IPS DF 6.9 (cell line): ENCODE data around the gene FLYWCH1.

Source experiments
- DNase-seq: peaks from one replicate; pipeline ENCODE4 v3.0.0-alpha.2; 2013; ENCODE audit warnings: low read depth, low spot score
- H3K27ac ChIP-seq: one replicate; pipeline ENCODE4 v1.5.1; 2013; ENCODE audit warnings: low read length, control low read depth
- H3K27me3 ChIP-seq: 2 replicates; pipeline ENCODE4 v1.6.1; 2013; ENCODE audit warnings: mild to moderate bottlenecking, low read length; ENCODE audit not compliant: control insufficient read depth, insufficient read depth
- H3K36me3 ChIP-seq: 2 replicates; pipeline ENCODE4 v1.6.1; 2013; ENCODE audit warnings: low read length; ENCODE audit not compliant: control insufficient read depth, insufficient read depth
- H3K4me1 ChIP-seq: 2 replicates; pipeline ENCODE4 v1.6.1; 2013; ENCODE audit warnings: low read length; ENCODE audit not compliant: control insufficient read depth, insufficient read depth
- H3K4me3 ChIP-seq: 2 replicates; pipeline ENCODE4 v1.5.1; 2013; ENCODE audit warnings: mild to moderate bottlenecking, low read length
- H3K9me3 ChIP-seq: 2 replicates; pipeline ENCODE4 v1.6.1; 2013; ENCODE audit warnings: low read length, inconsistent platforms; ENCODE audit not compliant: control insufficient read depth, insufficient read depth
- WGBS: extraction: QIAGEN DNeasy Blood & Tissue Kit; methylation state at CpG from one replicate; pipeline ENCODE4 v1.1.7; 2013; ENCODE audit warnings: mixed read lengths, missing lambda C conversion rate; ENCODE audit not compliant: insufficient read length, insufficient coverage; 5-methylcytosine and 5-hydroxymethylcytosine counted together

Gene FLYWCH1

DNA sequence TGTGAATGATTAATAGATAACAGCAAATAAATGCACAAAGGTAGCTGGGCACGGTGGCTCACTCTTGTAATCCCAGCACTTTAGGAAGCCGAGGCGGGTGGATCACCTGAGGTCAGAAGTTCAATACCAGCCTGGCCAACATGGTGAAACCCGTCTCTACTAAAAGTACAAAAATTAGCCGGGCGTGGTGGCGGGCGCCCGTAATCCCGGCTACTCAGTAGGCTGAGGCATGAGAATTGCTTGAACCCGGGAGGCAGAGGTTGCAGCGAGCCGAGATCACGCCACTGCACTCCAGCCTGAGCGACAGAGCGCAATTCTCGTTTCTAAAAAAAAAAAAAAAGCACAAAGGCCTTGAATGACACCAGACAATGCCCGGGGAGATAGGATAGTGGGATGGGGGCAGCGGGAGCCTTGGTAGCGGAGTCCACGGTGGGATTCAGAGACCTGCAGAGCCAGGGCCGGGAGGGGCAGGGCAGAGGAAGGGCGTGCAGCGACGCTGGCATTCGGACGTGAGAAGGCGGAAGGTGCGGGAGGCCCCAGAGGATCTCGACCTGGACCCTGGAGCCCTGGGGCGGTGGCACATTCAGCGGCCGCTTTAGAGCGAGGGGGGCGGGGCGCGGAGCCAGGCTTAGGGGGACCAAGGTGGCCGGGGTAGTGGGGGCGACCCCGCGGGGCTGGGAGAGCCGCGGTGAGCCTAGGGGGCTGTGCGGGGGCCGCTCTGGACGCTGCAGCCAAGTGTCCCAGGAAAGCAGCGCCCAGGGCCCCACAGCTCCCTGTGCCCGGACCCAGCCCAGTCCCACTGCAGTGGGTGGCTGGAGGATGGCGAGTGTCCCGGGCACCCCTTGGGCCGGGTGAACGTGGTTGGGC lies 29.7 kb upstream of the FLYWCH1 start:
- Histone ChIP-seq H3K36me3 (no peaks in the 10 kb centered on the region), H3K9me3 (no peaks in the 10 kb centered on the region), H3K4me3 (peak overlapping the region; percentile 87), H3K4me1 (0 out of 2 replicates have a peak, but pooled peaks cover 2% of the 10 kb centered on the region), H3K27ac (no peak overlapping the region), H3K27me3 (no peaks in the 10 kb centered on the region)
- no CpG with 5 or more reads among the region's 52 CpGs for WGBS
- no peak for DNase-seq

DNA sequence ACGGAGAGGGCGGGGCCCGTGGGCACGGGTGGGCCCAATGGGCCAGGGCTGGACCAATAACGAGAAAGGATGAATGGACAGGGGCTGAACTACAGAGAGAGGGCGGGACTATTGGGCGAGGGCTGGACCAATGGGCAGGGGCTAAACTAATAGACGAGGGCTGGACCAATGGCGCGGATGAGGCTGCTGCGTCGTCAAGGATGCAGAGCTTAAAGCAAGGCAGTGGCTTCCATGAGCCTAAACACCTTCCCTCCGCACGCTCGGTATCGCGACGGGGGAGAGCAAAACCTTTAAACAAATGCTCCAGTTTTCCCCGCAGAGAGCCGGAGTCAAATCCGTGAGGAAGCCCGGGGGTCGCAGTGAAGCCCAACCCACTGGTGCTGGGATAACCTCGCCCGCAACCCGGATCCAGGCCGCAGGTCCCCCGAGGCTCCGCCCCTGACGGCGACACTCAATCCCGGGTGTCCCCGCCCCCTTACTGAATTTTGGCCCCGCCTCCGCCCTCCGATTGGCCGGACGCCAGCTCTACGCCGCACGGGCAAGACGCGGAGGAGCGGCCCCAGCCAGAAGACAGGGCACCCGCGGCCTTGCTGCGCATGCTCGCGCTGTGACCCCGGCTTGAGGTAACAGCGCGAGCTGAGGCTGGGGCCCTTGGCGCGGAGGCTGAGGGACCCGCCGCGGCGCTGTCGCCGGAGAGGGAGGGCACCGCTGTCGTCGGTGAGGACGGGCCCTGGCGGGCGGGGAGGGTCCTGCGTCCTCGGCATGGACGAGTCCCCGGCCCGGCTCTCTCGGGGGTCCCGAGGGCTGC lies 28.9 kb upstream of the FLYWCH1 start, which contains the start of gene FLYWCH2:
Gene FLYWCH2, plus strand, starts transcription at position 566 of the 808 bp plus-strand sequence. CDS start 13,235 bp downstream, outside the sequence.
- Histone ChIP-seq H3K36me3 (no peaks in the 10 kb centered on the region), H3K27ac (no peak within 1 kb of the TSS), H3K4me3 (peak within 1 kb of the TSS; percentile 87), H3K4me1 (0 out of 2 replicates have a peak, but pooled peaks cover 2% of the 10 kb centered on the region), H3K9me3 (no peaks in the 10 kb centered on the region), H3K27me3 (no peaks in the 10 kb centered on the region)
- peak; percentile 92 for DNase-seq
- no CpG with 5 or more reads among the region's 73 CpGs for WGBS

DNA sequence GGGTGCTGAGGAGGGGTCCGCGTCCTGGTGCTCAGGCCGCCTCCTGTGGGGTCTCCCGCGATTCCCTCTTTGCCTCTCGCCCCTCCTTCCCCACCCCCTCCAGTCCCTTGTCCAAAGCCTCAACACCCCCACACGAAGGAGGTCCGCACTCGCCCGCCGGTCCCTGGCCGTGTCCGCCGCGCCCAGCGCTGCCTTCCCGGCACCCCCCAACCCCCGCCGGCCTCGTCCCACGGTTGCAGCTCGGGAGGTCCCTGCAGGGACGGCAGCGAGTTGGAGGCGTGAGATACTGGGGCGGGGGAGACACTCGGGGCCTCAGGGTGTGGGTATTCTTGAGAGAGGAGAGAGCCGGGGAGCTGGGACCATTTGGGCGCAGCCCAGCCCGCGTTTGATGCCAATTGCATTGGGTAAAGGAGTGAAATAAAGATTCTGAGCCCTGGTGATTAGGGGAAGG lies 28.2 kb upstream of the FLYWCH1 start:
- Histone ChIP-seq H3K4me1 (0 out of 2 replicates have a peak, but pooled peaks cover 2% of the 10 kb centered on the region), H3K27me3 (no peaks in the 10 kb centered on the region), H3K4me3 (peak overlapping the region; percentile 62; the same call in 1 of the 2 replicates), H3K27ac (no peak overlapping the region), H3K9me3 (no peaks in the 10 kb centered on the region), H3K36me3 (no peaks in the 10 kb centered on the region)
- whole genome bisulfite sequencing = no CpG with 5 or more reads among the region's 31 CpGs
- no peak for DNase-seq

DNA sequence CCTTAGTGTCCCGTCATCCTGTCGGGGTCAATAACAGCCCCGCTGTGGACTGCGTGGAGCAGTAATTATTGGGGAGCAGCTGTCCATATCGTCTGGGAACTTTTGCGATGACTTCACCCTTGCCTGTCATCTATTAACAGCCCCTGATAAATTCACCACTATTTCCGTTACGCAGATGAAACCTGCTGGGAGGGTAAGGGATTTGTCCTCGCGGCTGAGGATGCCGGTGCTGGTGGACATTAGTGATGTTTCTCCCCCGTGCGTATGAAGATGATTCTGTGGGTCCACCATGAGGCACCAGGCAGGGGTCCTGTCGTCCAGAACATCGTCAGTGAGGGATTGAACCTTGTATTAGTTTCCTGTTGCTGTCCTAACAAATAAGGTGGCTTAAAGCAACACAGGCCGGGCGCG lies 27.7 kb upstream of the FLYWCH1 start:
- H3K9me3 ChIP-seq = no peaks in the 10 kb centered on the region
- no peaks in the 10 kb centered on the region for H3K36me3 ChIP-seq
- DNase-seq = no peak
- H3K27me3 ChIP-seq = no peaks in the 10 kb centered on the region
- no CpG with 5 or more reads among the region's 18 CpGs for WGBS
- 0 out of 2 replicates have a peak, but pooled peaks cover 2% of the 10 kb centered on the region for H3K4me1 ChIP-seq
- no peak overlapping the region for H3K27ac ChIP-seq
- peak overlapping the region; percentile 62; the same call in 1 of the 2 replicates for H3K4me3 ChIP-seq

DNA sequence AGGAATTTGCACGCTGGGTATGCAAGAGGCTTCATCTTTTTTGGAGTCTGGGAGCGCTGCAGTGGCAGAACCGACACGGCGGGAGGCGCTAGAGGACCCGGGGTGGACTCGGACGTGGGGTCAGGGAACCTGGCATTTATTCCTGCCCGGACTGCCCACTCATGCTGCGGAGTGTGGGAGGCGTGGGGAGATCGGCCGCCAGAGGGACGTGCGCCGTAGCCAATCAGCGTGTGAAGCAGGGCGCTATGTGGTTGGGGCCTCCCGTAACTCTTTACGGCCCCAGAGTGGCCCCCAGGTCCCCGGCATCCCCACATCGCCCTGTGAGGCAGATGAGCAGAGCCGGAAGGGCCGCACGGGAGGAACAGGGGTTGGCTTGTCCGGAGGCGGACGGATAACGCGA lies 17.5 kb upstream of the FLYWCH1 start:
- no peak for DNase-seq
- no CpG with 5 or more reads among the region's 31 CpGs for WGBS
- no peaks in the 10 kb centered on the region for H3K36me3 ChIP-seq
- H3K4me3 ChIP-seq = no peak overlapping the region
- H3K27me3 ChIP-seq = no peaks in the 10 kb centered on the region
- 0 out of 2 replicates have a peak, but pooled peaks cover 1% of the 10 kb centered on the region for H3K4me1 ChIP-seq
- no peaks in the 10 kb centered on the region for H3K9me3 ChIP-seq
- no peak overlapping the region for H3K27ac ChIP-seq

DNA sequence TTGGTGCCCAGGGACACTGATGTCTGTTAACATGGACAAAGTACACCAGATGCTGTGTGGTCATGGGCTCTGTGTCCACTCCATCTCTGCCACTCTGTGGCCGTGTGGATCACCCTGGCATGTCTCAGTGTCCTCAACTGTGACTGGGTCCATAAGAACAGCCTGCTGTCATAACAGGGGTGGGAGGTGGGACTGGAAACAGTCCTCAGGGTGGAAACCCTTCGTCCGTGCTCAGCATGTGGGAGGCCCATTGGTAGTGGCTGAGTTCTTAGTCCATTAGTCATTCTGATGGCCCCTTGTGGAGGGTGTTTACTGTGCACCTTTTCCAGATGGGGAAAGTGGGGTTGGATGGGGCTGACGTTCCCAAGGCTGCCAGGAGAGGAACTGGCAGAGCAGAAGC lies 15.9 kb upstream of the FLYWCH1 start:
- no peaks in the 10 kb centered on the region for H3K9me3 ChIP-seq
- no peak for DNase-seq
- H3K27ac ChIP-seq = no peak overlapping the region

DNA sequence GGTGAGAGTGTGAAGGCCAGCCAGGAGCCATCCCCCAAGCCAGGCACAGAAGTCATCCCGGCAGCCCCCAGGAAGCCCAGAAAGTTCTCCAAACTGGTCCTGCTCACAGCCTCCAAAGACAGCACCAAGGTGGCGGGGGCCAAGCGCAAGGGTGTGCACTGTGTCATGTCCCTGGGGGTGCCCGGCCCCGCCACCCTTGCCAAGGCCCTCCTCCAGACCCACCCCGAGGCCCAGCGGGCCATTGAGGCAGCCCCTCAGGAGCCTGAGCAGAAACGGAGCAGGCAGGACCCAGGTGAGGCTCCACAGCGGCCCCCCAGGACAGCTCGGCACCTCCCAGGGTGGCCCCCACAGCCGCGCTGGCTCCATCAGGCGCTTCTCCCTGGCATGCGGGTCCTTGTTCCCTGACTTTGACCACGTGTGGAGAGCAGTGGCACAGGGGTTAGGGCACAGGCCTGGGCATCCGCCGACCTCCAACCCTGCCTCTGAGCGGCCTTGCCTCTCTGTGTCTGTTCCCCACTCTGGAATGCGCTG lies 15.2 kb upstream of the FLYWCH1 start:
- Histone ChIP-seq H3K4me1 (no peaks in the 10 kb centered on the region), H3K36me3 (no peaks in the 10 kb centered on the region), H3K4me3 (no peak overlapping the region), H3K27me3 (no peaks in the 10 kb centered on the region), H3K9me3 (no peaks in the 10 kb centered on the region), H3K27ac (no peak overlapping the region)
- DNase-seq = no peak
- no CpG with 5 or more reads among the region's 19 CpGs for WGBS

More for the DNA sequence above, 15.9 kb upstream of the FLYWCH1 start:
- Histone ChIP-seq H3K27me3 (no peaks in the 10 kb centered on the region), H3K4me1 (0 out of 2 replicates have a peak, but pooled peaks cover 1% of the 10 kb centered on the region), H3K36me3 (no peaks in the 10 kb centered on the region), H3K4me3 (no peak overlapping the region)
- WGBS = no CpG with 5 or more reads among the region's 4 CpGs

DNA sequence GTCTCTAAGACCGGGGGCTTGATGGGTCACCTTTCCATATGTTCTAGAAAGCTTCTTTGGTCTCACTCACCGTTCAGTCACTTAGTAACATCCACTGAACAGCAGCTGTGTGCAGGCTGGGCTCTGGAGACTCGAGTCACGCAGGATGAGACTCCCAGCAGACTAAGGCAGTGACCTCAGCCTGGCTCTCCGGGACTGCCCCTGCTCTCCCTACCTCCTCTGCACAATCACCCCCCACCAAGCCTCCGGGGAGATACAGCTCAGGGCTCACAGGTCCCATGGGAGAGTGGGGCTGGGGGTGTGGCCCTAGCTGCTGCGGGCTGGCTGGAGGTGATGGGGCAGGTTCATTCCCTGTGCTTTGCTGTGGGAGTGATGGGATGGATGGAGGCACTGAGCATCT lies 14.6 kb upstream of the FLYWCH1 start:
- Histone ChIP-seq H3K36me3 (no peaks in the 10 kb centered on the region), H3K4me3 (no peak overlapping the region; the same call in 1 of the 2 replicates), H3K9me3 (no peaks in the 10 kb centered on the region), H3K27ac (no peak overlapping the region), H3K27me3 (no peaks in the 10 kb centered on the region), H3K4me1 (no peaks in the 10 kb centered on the region)
- DNase-seq = no peak
- WGBS = no CpG with 5 or more reads among the region's 7 CpGs

DNA sequence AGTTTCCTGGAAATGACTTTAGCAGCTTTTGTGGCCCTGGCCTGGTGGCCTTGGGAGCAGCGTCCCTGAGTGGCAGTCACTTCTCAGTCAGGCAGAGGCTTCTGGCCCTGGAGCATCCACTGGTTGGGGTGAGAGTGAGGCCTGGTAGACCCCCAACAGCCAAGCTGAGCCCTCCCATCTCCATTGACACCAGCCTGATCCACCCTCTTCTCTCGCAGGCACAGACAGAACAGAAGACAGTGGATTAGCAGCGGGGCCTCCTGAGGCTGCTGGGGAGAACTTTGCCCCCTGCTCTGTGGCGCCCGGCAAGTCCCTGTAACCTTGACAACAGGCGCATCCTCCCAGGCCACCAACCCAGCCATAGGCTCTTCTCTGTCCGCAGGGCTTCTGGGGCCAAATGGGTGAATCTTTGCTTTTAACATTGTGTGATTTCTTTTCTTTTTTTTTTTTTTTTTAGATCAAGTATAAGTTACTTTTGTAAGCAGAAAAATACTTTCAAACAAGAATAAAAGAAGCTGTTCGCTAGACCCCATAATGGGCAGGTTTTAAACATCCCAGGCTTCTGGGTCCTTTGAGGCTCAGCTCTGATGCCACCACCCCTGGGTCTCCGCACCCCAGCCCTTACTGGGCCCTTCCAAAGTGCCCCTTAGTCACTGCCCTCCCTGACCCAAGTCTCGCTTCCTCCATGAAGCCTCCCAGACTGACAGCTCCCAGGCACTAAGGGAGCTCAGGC lies 12.7 kb upstream of the FLYWCH1 start:
- Histone ChIP-seq H3K27me3 (no peaks in the 10 kb centered on the region), H3K36me3 (no peaks in the 10 kb centered on the region), H3K9me3 (no peaks in the 10 kb centered on the region), H3K4me3 (no peak overlapping the region), H3K4me1 (no peaks in the 10 kb centered on the region), H3K27ac (no peak overlapping the region)
- no CpG with 5 or more reads among the region's 10 CpGs for WGBS
- DNase-seq = no peak
